GM21423 (cell line): ENCODE results near the gene ZFC3H1.
"Not testable (repeated sequence)": the region's sequence is repeated elsewhere in the genome, so short reads cannot be mapped to it uniquely, and the experiment has no call there.

Experiments used
- ATAC-seq: cut with Tn5 transposase; IDR thresholded peaks from one replicate; pipeline ENCODE4 v1.9.1; 2021; ENCODE audit warnings: mild to moderate bottlenecking, moderate library complexity; ENCODE audit not compliant: unreplicated experiment

Gene ZFC3H1

GRCh38 chr12:71582925-71583324 is 80.7 kb downstream of the ZFC3H1 start:
- no peak for ATAC-seq

DNA sequence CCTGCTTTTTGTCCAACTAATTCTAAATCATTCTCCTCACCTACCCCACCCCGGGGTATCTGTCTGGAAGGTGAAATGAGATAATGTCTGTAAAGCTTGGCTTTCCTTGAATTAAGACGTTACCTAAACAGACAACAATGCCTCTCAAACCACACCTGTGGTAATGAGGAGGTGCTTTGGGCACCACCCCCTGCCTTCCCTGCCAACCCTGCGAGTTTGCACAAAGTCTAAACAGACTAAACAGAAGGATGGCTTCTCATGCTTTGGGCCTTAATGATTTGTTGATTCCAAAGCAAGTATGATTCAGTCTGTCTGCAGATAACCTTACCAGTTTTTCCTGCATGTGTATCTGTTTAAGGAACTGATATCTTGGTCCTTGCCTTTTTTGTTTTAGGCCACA is 82.4 kb downstream of the ZFC3H1 start:
- no peak for ATAC-seq

DNA sequence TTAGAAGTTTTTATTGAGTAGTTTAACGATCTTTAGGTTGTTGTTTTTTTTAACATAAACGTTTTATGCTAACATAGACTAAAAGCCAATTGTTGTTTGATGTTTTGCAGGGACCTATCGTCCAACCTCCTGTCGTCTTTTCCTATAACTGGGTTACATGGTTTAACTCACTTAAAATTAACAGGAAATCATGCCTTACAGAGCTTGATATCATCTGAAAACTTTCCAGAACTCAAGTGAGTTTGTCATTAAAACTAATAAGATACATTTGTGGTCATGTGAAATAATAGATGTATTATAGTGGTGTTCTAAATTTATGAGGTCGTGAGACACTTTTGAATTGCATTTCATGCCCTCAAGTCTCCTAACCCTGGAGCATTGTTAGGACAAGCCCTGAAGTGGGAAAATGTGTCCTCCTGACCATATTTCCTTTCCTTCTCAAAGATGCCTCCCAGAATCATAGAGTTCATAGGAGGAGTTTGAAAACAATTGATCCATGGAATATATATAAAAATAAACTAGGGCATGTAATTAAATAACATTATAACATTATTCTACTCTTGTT is 84.9 kb downstream of the ZFC3H1 start:
- no peak for ATAC-seq

DNA sequence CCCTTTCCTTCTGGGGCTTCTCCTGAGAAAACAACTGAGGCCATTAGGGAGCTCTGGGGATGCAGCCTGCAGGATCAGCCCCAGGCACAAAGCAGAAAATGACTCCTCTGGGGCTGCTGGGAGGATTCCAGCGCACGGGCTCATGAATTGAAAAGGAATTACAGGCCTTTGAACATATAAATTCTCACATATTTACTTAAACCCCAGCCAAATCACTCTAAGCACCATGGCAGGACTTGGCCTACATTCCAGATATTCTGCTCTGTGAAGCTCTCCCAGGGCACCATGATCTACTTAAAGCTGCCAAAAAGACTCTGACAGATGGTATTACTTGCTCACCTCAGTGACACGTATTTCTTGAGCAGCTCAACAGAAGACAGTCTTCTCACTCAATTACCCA is 87.2 kb downstream of the ZFC3H1 start:
- no peak for ATAC-seq

DNA sequence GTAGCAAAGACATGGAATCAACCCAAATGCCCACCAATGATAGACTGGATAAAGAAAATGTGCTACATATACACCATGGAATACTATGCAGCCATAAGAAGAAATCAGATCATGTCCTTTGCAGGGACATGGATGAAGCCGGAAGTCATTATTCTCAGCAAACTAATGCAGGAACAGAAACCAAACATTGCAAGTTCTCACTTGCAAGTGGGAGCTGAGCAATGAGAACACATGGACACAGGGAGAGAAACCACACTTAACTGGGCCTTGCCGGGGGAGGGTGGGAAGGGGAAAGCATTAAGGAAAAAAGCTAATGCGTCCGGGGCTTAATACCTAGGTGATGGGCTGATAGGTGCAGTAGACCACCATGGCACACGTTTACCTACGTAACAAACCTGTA is 93.8 kb downstream of the ZFC3H1 start:
- ATAC-seq: not testable (repeated sequence)

- ATAC-seq: no peak
These were observed 96.1 kb downstream of the ZFC3H1 start for GRCh38 chr12:71567537-71567936.

DNA sequence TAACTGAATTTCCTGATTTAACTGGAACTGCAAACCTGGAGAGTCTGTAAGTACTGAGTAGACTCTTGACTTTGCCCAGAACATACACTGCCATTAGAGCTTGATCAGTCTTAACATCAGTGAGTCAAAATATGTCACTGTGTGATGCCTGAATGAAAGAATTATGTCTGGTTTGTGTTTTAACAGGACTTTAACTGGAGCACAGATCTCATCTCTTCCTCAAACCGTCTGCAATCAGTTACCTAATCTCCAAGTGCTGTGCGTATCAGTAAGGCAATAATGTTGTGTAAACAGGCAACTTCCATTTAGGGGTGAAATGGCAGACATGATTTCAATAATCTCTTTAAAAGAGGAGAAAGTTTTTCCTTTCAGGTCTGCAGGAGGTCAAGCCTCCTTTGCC is 97.0 kb downstream of the ZFC3H1 start:
- no peak for ATAC-seq

- ATAC-seq: no peak
These were observed 98.1 kb downstream of the ZFC3H1 start for GRCh38 chr12:71565535-71565934.

DNA sequence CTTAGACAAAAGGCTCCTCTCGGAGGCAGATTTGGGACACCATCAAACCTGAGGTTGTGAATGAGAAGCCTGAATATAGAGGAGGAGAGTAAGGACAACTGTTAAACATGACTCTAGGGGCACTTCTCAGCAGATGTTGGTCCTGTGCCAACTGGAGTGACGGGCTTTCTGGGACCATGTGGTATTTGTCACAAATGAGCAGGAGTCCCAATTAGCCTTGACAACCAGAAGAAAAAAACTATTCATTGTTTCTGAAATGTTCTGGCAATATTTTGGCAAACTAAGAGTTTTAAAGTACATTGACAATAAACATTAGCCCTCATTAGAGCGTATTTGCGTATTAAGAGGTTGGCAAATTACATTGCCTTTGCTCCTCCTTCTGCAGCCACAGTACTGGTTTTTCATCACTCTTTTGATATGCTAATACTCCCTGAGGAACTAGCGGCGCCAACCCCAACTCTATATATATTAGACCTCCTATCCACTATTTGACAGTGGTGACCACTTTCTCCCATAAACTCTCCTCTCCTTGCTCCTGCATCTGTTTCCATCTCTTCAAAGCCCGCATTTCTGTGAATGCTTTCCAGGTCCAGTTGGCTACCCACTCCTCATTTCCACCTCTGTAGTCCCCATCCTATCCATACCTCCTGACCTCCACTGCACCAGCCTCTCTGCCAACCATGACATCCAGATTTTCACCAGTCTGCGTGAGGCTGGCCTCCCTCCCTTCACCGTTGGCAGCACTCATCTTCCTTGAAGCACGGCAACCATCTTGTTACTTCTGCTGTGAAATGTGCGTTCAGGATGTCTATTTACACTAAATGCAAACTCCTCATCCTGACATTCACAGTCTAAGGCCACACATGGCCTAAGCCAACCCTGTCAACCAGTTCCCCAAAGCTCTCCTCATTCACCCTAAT is 100.7 kb downstream of the ZFC3H1 start:
- ATAC-seq: no peak
